Measurements from ENCODE around the gene ZFYVE27. TPM values are rescaled to one million over a fixed set of nuclear protein-coding genes. Genes with fewer than 3 reads are reported as not detected.

ZFYVE27 gene
- total RNA-seq, 6 experiments from 2014 or later = 16.6 to 23.0 (median 18.3) TPM

- H3K27ac Mint-ChIP-seq = no peak overlapping the region
- no peak overlapping the region for H3K4me3 Mint-ChIP-seq
- DNase-seq = no peak
Measured at GRCh38 chr10:97764519-97764931, 27.6 kb downstream of the ZFYVE27 start.

GRCh38 chr10:97765201-97765600, 28.3 kb downstream of the ZFYVE27 start:
- DNase-seq = no peak
- Mint-ChIP-seq H3K9me3 (no peaks in the 10 kb centered on the region), H3K4me1 (ENCODE audit: low read depth) (no peaks in the 10 kb centered on the region), H3K4me3 (no peak overlapping the region), H3K27me3 (ENCODE audit: insufficient read depth) (peaks cover 19% of the 10 kb centered on the region), H3K27ac (no peak overlapping the region), H3K36me3 (ENCODE audit: low read depth) (no peaks in the 10 kb centered on the region; the same call in 1 of the 2 replicates)
- no peak for TF ChIP-seq CTCF (IDR thresholded peaks at IDR 0.05)

More at GRCh38 chr10:97764519-97764931, 27.6 kb downstream of the ZFYVE27 start:
- H3K9me3 Mint-ChIP-seq = no peaks in the 10 kb centered on the region
- TF ChIP-seq CTCF (IDR thresholded peaks at IDR 0.05) = no peak
- no peaks in the 10 kb centered on the region; the same call in 1 of the 2 replicates for H3K36me3 Mint-ChIP-seq (ENCODE audit: low read depth)
- H3K4me1 Mint-ChIP-seq (ENCODE audit: low read depth) = no peaks in the 10 kb centered on the region
- peaks cover 17% of the 10 kb centered on the region for H3K27me3 Mint-ChIP-seq (ENCODE audit: insufficient read depth)

GRCh38 chr10:97766106-97766810, 29.3 kb downstream of the ZFYVE27 start:
- Mint-ChIP-seq H3K9me3 (no peaks in the 10 kb centered on the region), H3K4me1 (ENCODE audit: low read depth) (no peaks in the 10 kb centered on the region), H3K27me3 (ENCODE audit: insufficient read depth) (peaks cover 23% of the 10 kb centered on the region), H3K27ac (no peak overlapping the region), H3K4me3 (no peak overlapping the region), H3K36me3 (ENCODE audit: low read depth) (no peaks in the 10 kb centered on the region; the same call in 1 of the 2 replicates)
- no peak for DNase-seq
- no peak for TF ChIP-seq CTCF (IDR thresholded peaks at IDR 0.05)

- H3K4me1 Mint-ChIP-seq (ENCODE audit: low read depth) = peaks cover 3% of the 10 kb centered on the region
- no peak overlapping the region for H3K27ac Mint-ChIP-seq
- no peak for TF ChIP-seq CTCF (IDR thresholded peaks at IDR 0.05)
- H3K9me3 Mint-ChIP-seq = no peaks in the 10 kb centered on the region
- H3K27me3 Mint-ChIP-seq (ENCODE audit: insufficient read depth) = peaks cover 29% of the 10 kb centered on the region
- H3K4me3 Mint-ChIP-seq = no peak overlapping the region
- H3K36me3 Mint-ChIP-seq (ENCODE audit: low read depth) = no peaks in the 10 kb centered on the region
- DNase-seq = no peak
Measured at GRCh38 chr10:97766996-97767924, 30.3 kb downstream of the ZFYVE27 start.

GRCh38 chr10:97768322-97769315, 31.7 kb downstream of the ZFYVE27 start:
- Mint-ChIP-seq H3K36me3 (ENCODE audit: low read depth) (no peaks in the 10 kb centered on the region), H3K4me3 (no peak overlapping the region), H3K9me3 (no peaks in the 10 kb centered on the region), H3K4me1 (ENCODE audit: low read depth) (peaks cover 6% of the 10 kb centered on the region), H3K27ac (no peak overlapping the region), H3K27me3 (ENCODE audit: insufficient read depth) (peaks cover 41% of the 10 kb centered on the region)
- no peak for DNase-seq
- TF ChIP-seq CTCF (IDR thresholded peaks at IDR 0.05) = no peak
